ENCODE results near the gene BTNL3. TPM values are rescaled to one million over a fixed set of nuclear protein-coding genes. Genes with fewer than 3 reads are reported as not detected.
"Not testable (repeated sequence)": the region's sequence is repeated elsewhere in the genome, so short reads cannot be mapped to it uniquely, and the experiment has no call there.

BTNL3 gene
- total and polyA plus RNA-seq, 4 donors, result 0.47 to 1.8 (median 0.71) TPM; not detected in 1

DNA sequence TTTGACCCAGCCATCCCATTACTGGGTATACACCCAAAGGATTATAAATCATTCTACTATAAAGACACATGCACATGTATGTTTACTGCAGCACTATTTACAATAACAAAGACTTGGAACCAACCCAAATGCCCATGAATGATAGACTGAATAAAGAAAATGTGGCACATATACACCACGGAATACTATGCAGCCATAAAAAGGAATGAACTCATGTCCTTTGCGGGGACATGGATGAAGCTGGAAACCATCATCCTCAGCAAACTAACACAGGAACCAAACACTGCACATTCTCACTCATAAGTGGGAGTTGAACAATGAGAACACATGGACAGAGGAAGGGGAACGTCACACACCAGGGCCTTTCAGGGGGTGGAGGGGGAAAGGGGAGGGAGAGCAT is 28.8 kb downstream of the BTNL3 start:
- H3K4me3 ChIP-seq; H3K9ac ChIP-seq (ENCODE audit: insufficient read depth in 1 of 2, low read length in 2 of 2); DNase-seq; H3K27ac ChIP-seq (ENCODE audit: low read depth in 1 of 2, low read length in 1 of 2); H3K36me3 ChIP-seq (ENCODE audit: control insufficient read depth in 4 of 4, insufficient read depth in 4 of 4, low read length in 4 of 4); H3K4me1 ChIP-seq (ENCODE audit: control insufficient read depth in 5 of 5, insufficient read depth in 5 of 5, low read length in 5 of 5); ATAC-seq (ENCODE audit: insufficient read depth, low FRiP score); H3K27me3 ChIP-seq (ENCODE audit: control insufficient read depth in 3 of 3, insufficient read depth in 3 of 3, low read length in 2 of 3): not testable (repeated sequence)
- peaks cover 0 to 11% (median 4%) of the 10 kb centered on the region in 4 donors for H3K9me3 ChIP-seq (ENCODE audit: control insufficient read depth in 4 of 4, insufficient read depth in 3 of 4, low read length in 3 of 4)
- 84 to 88% methylated on average over 3 of the region's 3 CpGs for WGBS, 2 donors

DNA sequence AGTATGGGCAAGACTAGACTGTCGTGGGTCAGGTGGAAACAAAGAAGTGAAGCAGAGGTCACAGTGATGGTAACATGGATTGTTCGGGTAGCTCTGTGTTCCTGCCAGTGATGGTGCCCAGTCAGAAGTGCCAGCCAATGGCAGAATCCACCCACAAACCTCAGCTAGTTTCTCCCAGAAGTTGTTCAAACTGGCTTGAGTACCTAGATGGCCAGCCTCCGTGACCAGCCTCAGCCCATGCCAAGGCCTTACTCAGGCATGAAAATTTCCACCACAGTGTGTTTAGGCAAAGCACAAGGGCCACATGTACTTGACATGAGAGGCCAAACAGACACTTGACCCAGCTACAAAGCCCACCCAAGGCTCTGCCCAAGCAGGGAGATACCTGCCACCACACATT is 32.0 kb downstream of the BTNL3 start:
- WGBS, 2 donors, result 90 to 93% methylated on average over 3 of the region's 3 CpGs
- H3K9ac ChIP-seq (ENCODE audit: insufficient read depth in 1 of 2, low read length in 2 of 2), result no peak overlapping the region
- no peak overlapping the region for H3K4me3 ChIP-seq
- H3K27me3 ChIP-seq (ENCODE audit: control insufficient read depth in 3 of 3, insufficient read depth in 3 of 3, low read length in 2 of 3), result no peaks in the 10 kb centered on the region
- no peak for ATAC-seq (ENCODE audit: insufficient read depth, low FRiP score)
- no peak for DNase-seq
- no peaks in the 10 kb centered on the region for H3K36me3 ChIP-seq (ENCODE audit: control insufficient read depth in 4 of 4, insufficient read depth in 4 of 4, low read length in 4 of 4)
- H3K4me1 ChIP-seq (ENCODE audit: control insufficient read depth in 5 of 5, insufficient read depth in 5 of 5, low read length in 5 of 5), result no peaks in the 10 kb centered on the region
- peaks cover 0 to 19% (median 14%) of the 10 kb centered on the region in 4 donors for H3K9me3 ChIP-seq (ENCODE audit: control insufficient read depth in 4 of 4, insufficient read depth in 3 of 4, low read length in 3 of 4)
- no peak for TF ChIP-seq CTCF (IDR thresholded peaks at IDR 0.05; ENCODE audit: control extremely low read depth, extremely low read depth)
- no peak overlapping the region for H3K27ac ChIP-seq (ENCODE audit: low read depth in 1 of 2, low read length in 1 of 2)

DNA sequence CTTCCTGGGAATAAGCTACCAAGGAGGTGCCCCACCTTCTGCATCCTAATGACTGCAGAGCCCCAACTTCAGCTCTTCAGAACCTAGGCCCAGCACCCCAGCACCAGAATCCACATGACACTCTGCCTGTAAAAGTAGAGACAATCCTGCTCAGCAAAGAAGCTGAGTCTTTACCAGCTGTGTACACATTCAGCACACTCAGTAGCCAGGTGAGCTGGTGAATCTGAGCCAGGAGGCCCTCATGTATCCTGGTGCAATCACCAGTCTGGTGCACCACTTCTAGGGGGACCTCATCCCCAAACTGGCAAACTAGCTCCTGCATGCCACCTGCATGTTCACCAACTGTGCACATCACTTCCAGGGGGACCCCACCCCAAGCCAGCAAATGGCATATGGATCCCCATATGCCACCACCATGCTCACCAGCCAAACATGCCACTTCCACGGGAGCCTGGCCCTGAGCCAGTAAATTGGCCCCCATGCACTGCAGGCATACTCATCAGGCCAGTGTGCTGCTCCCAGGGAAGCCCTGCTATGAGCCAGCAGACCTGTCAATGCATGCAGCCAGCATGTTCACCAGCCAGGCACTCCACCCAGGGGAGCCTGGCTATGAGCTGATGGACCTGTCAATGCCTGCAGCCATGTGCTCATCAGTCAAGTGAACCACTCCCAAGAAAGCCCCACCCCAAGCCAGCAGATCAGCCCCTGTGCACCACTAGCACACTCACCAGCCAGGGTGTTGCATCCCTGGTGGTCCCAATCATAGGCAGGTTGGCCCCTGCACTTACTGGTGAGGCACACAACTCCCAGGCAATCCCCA is 35.8 kb downstream of the BTNL3 start:
- DNase-seq (no peak), ATAC-seq (ENCODE audit: insufficient read depth, low FRiP score) (no peak)
- Histone ChIP-seq H3K36me3 (ENCODE audit: control insufficient read depth in 4 of 4, insufficient read depth in 4 of 4, low read length in 4 of 4) (no peaks in the 10 kb centered on the region), H3K4me1 (ENCODE audit: control insufficient read depth in 5 of 5, insufficient read depth in 5 of 5, low read length in 5 of 5) (no peaks in the 10 kb centered on the region), H3K9ac (ENCODE audit: insufficient read depth in 1 of 2, low read length in 2 of 2) (no peak overlapping the region), H3K27ac (ENCODE audit: low read depth in 1 of 2, low read length in 1 of 2) (no peak overlapping the region), H3K9me3 (ENCODE audit: control insufficient read depth in 4 of 4, insufficient read depth in 3 of 4, low read length in 3 of 4) (peaks cover 0 to 19% (median 15%) of the 10 kb centered on the region in 4 donors), H3K4me3 (no peak overlapping the region), H3K27me3 (ENCODE audit: control insufficient read depth in 3 of 3, insufficient read depth in 3 of 3, low read length in 2 of 3) (no peaks in the 10 kb centered on the region)
- WGBS, 2 donors, result 55 to 80% methylated on average over 1 of the region's 1 CpG
- no peak for TF ChIP-seq CTCF (IDR thresholded peaks at IDR 0.05; ENCODE audit: control extremely low read depth, extremely low read depth)

DNA sequence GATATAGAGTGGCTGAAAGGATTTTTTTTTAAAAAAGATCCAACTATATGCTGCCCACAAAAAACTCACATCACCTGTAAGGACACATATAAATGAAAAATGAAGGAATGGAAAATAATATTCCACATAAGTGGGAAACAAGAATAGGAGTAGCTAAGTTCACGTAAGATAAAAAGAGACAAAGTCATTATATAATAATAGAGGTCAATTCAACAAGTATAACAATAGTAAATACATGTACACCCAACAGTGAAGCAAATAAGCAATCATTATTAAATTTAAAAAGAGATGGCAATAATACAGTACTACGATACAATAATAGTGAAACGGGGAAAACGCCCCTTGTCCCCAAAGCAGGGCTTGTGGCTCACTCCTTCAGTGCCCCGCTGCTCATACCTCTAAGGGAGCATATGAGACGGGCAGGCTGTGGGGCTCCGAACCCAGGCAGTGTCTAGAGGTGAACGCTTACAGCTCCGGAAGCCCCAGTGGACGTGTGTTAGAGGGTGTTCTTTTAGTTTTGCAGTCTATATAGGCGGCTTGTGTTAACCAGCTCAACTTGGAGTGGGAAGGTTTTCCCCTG is 38.9 kb downstream of the BTNL3 start:
- 85 to 94% methylated on average over 11 of the region's 11 CpGs for WGBS, 2 donors
- ATAC-seq (ENCODE audit: insufficient read depth, low FRiP score), result no peak
- H3K9ac ChIP-seq (ENCODE audit: insufficient read depth in 1 of 2, low read length in 2 of 2), result no peak overlapping the region

More for the DNA sequence above, 38.9 kb downstream of the BTNL3 start:
- DNase-seq, result no peak
- no peaks in the 10 kb centered on the region for H3K4me1 ChIP-seq (ENCODE audit: control insufficient read depth in 5 of 5, insufficient read depth in 5 of 5, low read length in 5 of 5)
- no peak overlapping the region for H3K27ac ChIP-seq (ENCODE audit: low read depth in 1 of 2, low read length in 1 of 2)
- no peaks in the 10 kb centered on the region for H3K27me3 ChIP-seq (ENCODE audit: control insufficient read depth in 3 of 3, insufficient read depth in 3 of 3, low read length in 2 of 3)
- no peak for TF ChIP-seq CTCF (IDR thresholded peaks at IDR 0.05; ENCODE audit: control extremely low read depth, extremely low read depth)
- no peak overlapping the region for H3K4me3 ChIP-seq
- H3K36me3 ChIP-seq (ENCODE audit: control insufficient read depth in 4 of 4, insufficient read depth in 4 of 4, low read length in 4 of 4), result no peaks in the 10 kb centered on the region
- H3K9me3 ChIP-seq (ENCODE audit: control insufficient read depth in 4 of 4, insufficient read depth in 3 of 4, low read length in 3 of 4), result peaks cover 0 to 11% (median 10%) of the 10 kb centered on the region in 4 donors

Data from lung (tissue), 12 donors.